Measurements from ENCODE around the gene TEX19.

Gene TEX19

GRCh38 chr17:82358465-82359350 is at the start of gene TEX19:
Gene TEX19 (plus strand): TSS chr17:82359247. CDS start chr17:82362151, 2,904 bp downstream.
- DNase-seq: peak; percentile 45

- DNase-seq: no peak
Measured at GRCh38 chr17:82309656-82310570, 49.1 kb upstream of the TEX19 start.

GRCh38 chr17:82310877-82311276 is 48.2 kb upstream of the TEX19 start:
- DNase-seq: no peak

- no peak for DNase-seq
Measured at GRCh38 chr17:82311971-82312370, 47.1 kb upstream of the TEX19 start.

DNA sequence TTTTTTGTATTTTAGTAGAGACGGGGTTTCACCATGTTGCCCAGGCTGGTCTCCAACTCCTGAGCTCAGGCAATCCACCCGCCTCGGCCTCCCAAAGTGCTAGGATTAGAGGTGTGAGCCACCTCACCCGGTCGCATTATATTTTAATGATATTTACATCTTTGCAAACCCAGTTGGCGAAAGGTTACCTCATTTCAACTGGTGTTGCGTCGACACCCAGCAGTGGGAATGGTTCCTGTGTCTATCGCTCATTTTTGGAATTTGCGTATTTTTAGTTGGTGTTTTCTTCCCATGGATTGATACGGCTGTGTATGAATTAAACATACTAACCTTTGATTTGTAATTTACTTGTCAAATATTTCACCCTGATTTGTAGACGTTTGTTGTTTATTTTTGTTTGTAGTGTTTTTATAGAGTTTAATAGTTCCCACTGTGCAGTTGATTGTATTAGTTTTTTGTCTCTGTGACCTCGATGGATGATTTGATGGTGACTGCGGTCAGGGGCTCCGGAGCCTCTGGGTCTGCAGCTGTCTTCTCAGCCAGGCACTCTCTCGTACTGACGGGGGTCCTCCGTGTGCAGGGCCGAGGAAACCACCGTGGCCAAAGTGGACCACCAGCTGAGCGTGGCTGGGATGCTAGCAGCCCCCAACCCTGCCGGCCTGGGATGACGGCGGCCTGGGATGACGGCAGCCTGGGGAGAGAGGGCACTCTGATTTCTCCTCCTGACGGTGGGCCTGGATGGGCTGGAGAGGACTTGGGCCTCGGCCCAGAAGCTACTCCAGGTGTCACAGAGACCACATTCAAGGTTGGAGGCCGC is 45.6 kb upstream of the TEX19 start:
- DNase-seq: no peak

GRCh38 chr17:82314012-82314726 is 44.9 kb upstream of the TEX19 start:
- no peak for DNase-seq

DNA sequence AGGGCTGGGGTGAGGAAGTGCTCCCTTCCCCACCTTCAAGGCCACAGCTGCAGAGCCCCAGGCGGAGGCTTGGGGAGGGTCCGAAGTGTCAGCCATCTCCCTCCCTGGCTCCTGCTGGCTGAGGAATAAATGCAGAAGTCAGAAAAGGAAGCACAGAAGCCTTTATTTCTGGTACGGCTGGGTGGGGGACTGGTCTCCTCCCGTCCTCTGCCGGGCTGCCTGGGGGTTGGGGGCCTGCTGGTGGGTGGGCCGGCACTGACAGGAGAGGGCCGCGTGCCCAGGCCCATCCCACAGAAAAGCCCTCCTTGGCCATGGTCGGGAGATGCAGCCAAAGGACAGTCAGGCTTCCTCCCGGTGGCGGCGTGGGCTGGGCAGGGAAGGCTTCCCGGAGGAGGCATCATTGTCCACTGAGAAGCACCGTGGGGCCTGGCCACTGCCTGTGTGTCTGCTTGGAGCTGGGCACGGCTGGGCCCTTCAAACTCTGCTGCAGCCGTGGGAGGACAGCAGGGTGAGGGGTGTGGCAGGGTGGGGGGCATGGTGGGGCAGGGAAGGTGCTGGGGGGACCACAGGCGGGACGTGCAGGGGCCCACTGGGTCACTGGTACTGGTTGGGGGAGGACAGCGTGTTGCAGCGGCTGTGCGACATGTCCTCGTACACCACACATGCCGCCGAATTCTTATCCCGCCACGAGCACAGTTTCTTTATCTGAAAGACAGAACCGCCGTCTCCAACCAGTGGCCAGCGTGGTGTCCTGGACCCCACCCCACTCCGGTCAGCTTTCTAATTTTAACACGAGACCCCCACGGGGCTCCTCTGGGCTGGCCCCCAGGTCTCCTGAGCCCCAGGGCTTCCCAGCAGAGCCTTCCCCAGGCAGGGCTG is 44.1 kb upstream of the TEX19 start:
- DNase-seq: no peak

GRCh38 chr17:82315703-82316358 is 43.2 kb upstream of the TEX19 start:
- DNase-seq: no peak

- DNase-seq: no peak
Measured at GRCh38 chr17:82316651-82317393, 42.2 kb upstream of the TEX19 start.

- no peak for DNase-seq
Measured at GRCh38 chr17:82317394-82318168, 41.5 kb upstream of the TEX19 start, which contains the start of gene CD7. Gene CD7 (minus strand): TSS chr17:82317608. CDS start chr17:82317495, 113 bp downstream.

GRCh38 chr17:82318169-82318498 is 40.9 kb upstream of the TEX19 start:
- no peak for DNase-seq

- no peak for DNase-seq
Measured at GRCh38 chr17:82318772-82319606, 40.1 kb upstream of the TEX19 start.

GRCh38 chr17:82319619-82320062 is 39.4 kb upstream of the TEX19 start:
- no peak for DNase-seq

GRCh38 chr17:82320140-82320840 is 38.8 kb upstream of the TEX19 start:
- no peak for DNase-seq

GRCh38 chr17:82320956-82321927 is 37.8 kb upstream of the TEX19 start:
- DNase-seq: no peak

GRCh38 chr17:82321947-82322466 is 37.0 kb upstream of the TEX19 start:
- no peak for DNase-seq

All from NCI-H1436 treated with DMSO at 0.1 percent for 48 hours (cell line).